Measurements from ENCODE around the gene BAHCC1. TPM values are rescaled to one million over a fixed set of nuclear protein-coding genes. Genes with fewer than 3 reads are reported as not detected.
A peak's percentile ranks its signal among the peaks of the same experiment; 100 is the strongest.

Gene BAHCC1
- total RNA-seq, 1 donor from 2014 or later: 8.6 TPM

GRCh38 chr17:81491761-81492160 lies 96.5 kb downstream of the BAHCC1 start:
- intact Hi-C loops (cut with micrococcal nuclease): no loop called here
- DNase-seq: peak; percentile 7
- ATAC-seq: no peak

GRCh38 chr17:81492202-81492601 lies 96.9 kb downstream of the BAHCC1 start:
- ATAC-seq (no peak), DNase-seq (peak; percentile 9)
- intact Hi-C loops (cut with micrococcal nuclease): no loop called here

- intact Hi-C loops (cut with micrococcal nuclease): no loop called here
- no peak for ATAC-seq
- DNase-seq: peak; percentile 17
Observed at GRCh38 chr17:81492706-81493105, 97.4 kb downstream of the BAHCC1 start.

- no peak for ATAC-seq
- peak; percentile 17 for DNase-seq
- intact Hi-C loops (cut with micrococcal nuclease): no loop called here
Observed at GRCh38 chr17:81493198-81494038, 98.2 kb downstream of the BAHCC1 start.

- peak; percentile 13 for DNase-seq
- intact Hi-C loops (cut with micrococcal nuclease): no loop called here
- ATAC-seq: no peak
Observed at GRCh38 chr17:81494626-81495377, 99.5 kb downstream of the BAHCC1 start.

- peak; percentile 27 for DNase-seq
- ATAC-seq: no peak
- intact Hi-C loops (cut with micrococcal nuclease): no loop called here
Observed at GRCh38 chr17:81498953-81499600, 103.8 kb downstream of the BAHCC1 start.

GRCh38 chr17:81499601-81499970 lies 104.3 kb downstream of the BAHCC1 start:
- intact Hi-C loops (cut with micrococcal nuclease): no loop called here
- ATAC-seq: no peak
- DNase-seq: peak; percentile 20

- ATAC-seq: no peak
- no peak for DNase-seq
- intact Hi-C loops (cut with micrococcal nuclease): no loop called here
Observed at GRCh38 chr17:81500047-81500446, 104.8 kb downstream of the BAHCC1 start.

- DNase-seq (peak; percentile 6), ATAC-seq (no peak)
- intact Hi-C loops (cut with micrococcal nuclease): no loop called here
Observed at GRCh38 chr17:81502471-81503017, 107.3 kb downstream of the BAHCC1 start.

- no peak for DNase-seq
- no peak for ATAC-seq
- intact Hi-C loops (cut with micrococcal nuclease): no loop called here
Observed at GRCh38 chr17:81503619-81504018, 108.4 kb downstream of the BAHCC1 start.

- no peak for ATAC-seq
- DNase-seq: peak; percentile 29
Observed at GRCh38 chr17:81508639-81509206, 113.5 kb downstream of the BAHCC1 start.

GRCh38 chr17:81509207-81509971 lies 114.1 kb downstream of the BAHCC1 start:
- DNase-seq (peak; percentile 19), ATAC-seq (no peak)
- intact Hi-C loops (cut with micrococcal nuclease): no loop called here

More at GRCh38 chr17:81508639-81509206, 113.5 kb downstream of the BAHCC1 start:
- intact Hi-C loops (cut with micrococcal nuclease): no loop called here

GRCh38 chr17:81509972-81510784 lies 114.9 kb downstream of the BAHCC1 start:
- DNase-seq: peak; percentile 11
- no peak for ATAC-seq
- intact Hi-C loops (cut with micrococcal nuclease): no loop called here

GRCh38 chr17:81510785-81511553 lies 115.7 kb downstream of the BAHCC1 start:
- DNase-seq: peak; percentile 56
- ATAC-seq: no peak
- intact Hi-C loops (cut with micrococcal nuclease): no loop called here

GRCh38 chr17:81511554-81511803 lies 116.2 kb downstream of the BAHCC1 start:
- ATAC-seq (no peak), DNase-seq (no peak)
- intact Hi-C loops (cut with micrococcal nuclease): no loop called here

- intact Hi-C loops (cut with micrococcal nuclease): no loop called here
- ATAC-seq: peak; percentile 0
- DNase-seq: peak; percentile 59
Observed at GRCh38 chr17:81511804-81512561, 116.7 kb downstream of the BAHCC1 start.
